GM23338 (cell line): ENCODE data around the gene OLR1. TPM values are rescaled to one million over a fixed set of nuclear protein-coding genes. Genes with fewer than 3 reads are reported as not detected.

ENCODE experiments used
- ATAC-seq: fragments of 200-7000 bp; cut with Tn5 transposase; 3 replicates; pipeline ENCODE4 v1.9.1; 2020
- DNase-seq: peaks from one replicate; pipeline ENCODE4 v3.0.0-alpha.2; 2015; ENCODE audit warnings: low spot score
- H2AFZ ChIP-seq: fragments of 200-600 bp; sonication (generic); 2 replicates; pipeline ENCODE4 v1.8.0; 2016; ENCODE audit warnings: antibody characterized with exemption, mild to moderate bottlenecking, moderate library complexity
- H3F3A ChIP-seq: fragments of 200-600 bp; sonication (generic); replicated peaks from 2 replicates; pipeline ENCODE4 v1.8.0; 2017; ENCODE audit warnings: antibody characterized with exemption, mixed run types, low read depth
- H3K27ac ChIP-seq: fragments of 200-600 bp; sonication (generic); 2 replicates; pipeline ENCODE4 v1.6.1; 2016; ENCODE audit warnings: low read depth
- H3K27me3 ChIP-seq: fragments of 200-600 bp; sonication (generic); 2 replicates; pipeline ENCODE4 v1.8.0; 2016; ENCODE audit warnings: mild to moderate bottlenecking, mixed run types, moderate library complexity; ENCODE audit not compliant: insufficient read depth
- H3K36me3 ChIP-seq: fragments of 200-600 bp; sonication (generic); 2 replicates; pipeline ENCODE4 v1.8.0; 2016; ENCODE audit warnings: mild to moderate bottlenecking; ENCODE audit not compliant: insufficient read depth
- H3K4me1 ChIP-seq: fragments of 200-600 bp; sonication (generic); 2 replicates; pipeline ENCODE4 v1.8.0; 2016; ENCODE audit warnings: mild to moderate bottlenecking, moderate library complexity; ENCODE audit not compliant: insufficient read depth
- H3K4me2 ChIP-seq: fragments of 200-600 bp; sonication (generic); 2 replicates; pipeline ENCODE4 v1.7.1; 2017; ENCODE audit warnings: mixed run types
- H3K4me3 ChIP-seq: fragments of 200-600 bp; sonication (generic); 2 replicates; pipeline ENCODE4 v1.6.1; 2016; ENCODE audit warnings: mixed run types
- H3K79me2 ChIP-seq: fragments of 200-600 bp; sonication (generic); replicated peaks from 2 replicates; pipeline ENCODE4 v1.8.0; 2017; ENCODE audit warnings: mild to moderate bottlenecking; ENCODE audit not compliant: insufficient read depth
- H3K9me2 ChIP-seq: fragments of 200-600 bp; sonication (generic); 2 replicates; pipeline ENCODE4 v1.8.0; 2017; ENCODE audit not compliant: insufficient read depth
- H4K20me1 ChIP-seq: fragments of 200-600 bp; sonication (generic); replicated peaks from 2 replicates; pipeline ENCODE4 v1.8.0; 2017; ENCODE audit warnings: mild to moderate bottlenecking; ENCODE audit not compliant: insufficient read depth
- H3K27ac Mint-ChIP-seq: 2 replicates; pipeline ENCODE4 v1.8.0; 2020; ENCODE audit warnings: inconsistent platforms, mild to moderate bottlenecking, moderate library complexity, mixed read lengths
- H3K27me3 Mint-ChIP-seq: 3 replicates; pipeline ENCODE4 v1.8.0; 2022; ENCODE audit warnings: low read depth, mild to moderate bottlenecking, moderate library complexity, mixed read lengths, inconsistent platforms; ENCODE audit not compliant: insufficient read depth, poor library complexity
- H3K36me3 Mint-ChIP-seq: 3 replicates; pipeline ENCODE4 v1.8.0; 2021; ENCODE audit warnings: low read depth, mild to moderate bottlenecking, inconsistent platforms, moderate library complexity, mixed read lengths
- H3K4me1 Mint-ChIP-seq: 3 replicates; pipeline ENCODE4 v1.8.0; 2020; ENCODE audit warnings: mild to moderate bottlenecking, inconsistent platforms, mixed read lengths
- H3K4me3 Mint-ChIP-seq: 3 replicates; pipeline ENCODE4 v1.8.0; 2021; ENCODE audit warnings: moderate library complexity, mild to moderate bottlenecking, inconsistent platforms, mixed read lengths
- H3K9me3 Mint-ChIP-seq: 3 replicates; pipeline ENCODE4 v1.8.0; 2020; ENCODE audit warnings: moderate library complexity, mild to moderate bottlenecking, inconsistent platforms, mixed read lengths
- CREB1 ChIP-seq: fragments of 250-450 bp; sonication (Bioruptor Pico); IDR thresholded peaks from 2 replicates; pipeline ENCODE4 v1.5.0; 2020; ENCODE audit warnings: low read depth, mild to moderate bottlenecking, moderate library complexity
- CTCF ChIP-seq, 2 experiments: fragments of 200-600 bp in 1 of 2; sonication (generic) in 1 of 2; conservative IDR thresholded peaks; 2 replicates each; pipeline versions ENCODE4 v1.5.1 to v1.6.1; 2016 to 2017; ENCODE audit warnings: antibody characterized with exemption in 2 of 2, low read depth in 2 of 2, mild to moderate bottlenecking in 2 of 2, moderate library complexity in 1 of 2
- ETS1 ChIP-seq: IDR thresholded peaks from 2 replicates; pipeline ENCODE4 v1.6.1; 2016; ENCODE audit warnings: antibody characterized with exemption
- EZH2phosphoT487 ChIP-seq: fragments of 200-600 bp; sonication (generic); IDR thresholded peaks from one replicate; pipeline ENCODE4 v1.8.1; 2018; ENCODE audit warnings: antibody characterized with exemption; ENCODE audit not compliant: unreplicated experiment
- JUNB ChIP-seq: IDR thresholded peaks from one replicate; pipeline ENCODE4 v1.6.1; 2016; ENCODE audit warnings: antibody characterized with exemption; ENCODE audit not compliant: unreplicated experiment
- NANOG ChIP-seq: IDR thresholded peaks from 2 replicates; pipeline ENCODE4 v1.6.1; 2016; ENCODE audit warnings: antibody characterized with exemption, borderline replicate concordance
- STAT1 ChIP-seq: IDR thresholded peaks from one replicate; pipeline ENCODE4 v1.6.1; 2016; ENCODE audit warnings: antibody characterized with exemption; ENCODE audit not compliant: unreplicated experiment
- ZNF114 ChIP-seq: fragments of 250-450 bp; sonication (Bioruptor Pico); IDR thresholded peaks from 2 replicates; pipeline ENCODE4 v1.5.0; 2020; ENCODE audit warnings: mild to moderate bottlenecking, moderate library complexity
- ZNF331 ChIP-seq: fragments of 250-450 bp; sonication (Bioruptor Pico); IDR thresholded peaks from 2 replicates; pipeline ENCODE4 v1.5.0; 2020; ENCODE audit warnings: low read depth, mild to moderate bottlenecking, moderate library complexity
- ZNF462 ChIP-seq: fragments of 250-450 bp; sonication (Bioruptor Pico); IDR thresholded peaks from 2 replicates; pipeline ENCODE4 v1.5.0; 2020; ENCODE audit warnings: mild to moderate bottlenecking, moderate library complexity
- polyA plus RNA-seq: library from polyadenylated mRNA; unstranded; fragments of >200 nt; fragmentation: Nextera tagmentation; extraction: Ambion mirVana; gene quantifications from 2 replicates; pipeline ENCODE4 v1.2.1, GENCODE V29; 2016
- total RNA-seq: library from RNA; depleted of rRNA; stranded (reverse); fragments of >200 nt; shearing (Covaris generic); gene quantifications from 2 replicates; pipeline ENCODE4 v1.2.3, GENCODE V29; 2014

The OLR1 gene
- total and polyA plus RNA-seq, 2 experiments from 2014 or later: not detected

- no peak for TF ChIP-seq CREB1 (CRISPR knock-in tag)
- TF ChIP-seq ZNF462: no peak
- no peak for TF ChIP-seq ZNF114 (CRISPR knock-in tag)
- no peak for TF ChIP-seq EZH2phosphoT487
Observed at GRCh38 chr12:10170216-10170615, 1.7 kb downstream of the OLR1 start (continued).

GRCh38 chr12:10169104-10169503 lies 2.8 kb downstream of the OLR1 start:
- no peaks in the 10 kb centered on the region for H3K9me2 ChIP-seq

More at GRCh38 chr12:10169104-10169503, 2.8 kb downstream of the OLR1 start:
- DNase-seq (no peak), ATAC-seq (no peak)
- H3F3A ChIP-seq: no peaks in the 10 kb centered on the region
- Mint-ChIP-seq H3K4me3 (no peak overlapping the region), H3K36me3 (no peaks in the 10 kb centered on the region), H3K27me3 (no peaks in the 10 kb centered on the region), H3K9me3 (no peaks in the 10 kb centered on the region), H3K27ac (no peak overlapping the region), H3K4me1 (no peaks in the 10 kb centered on the region; the same call in 2 of the 3 replicates)
- H3K79me2 ChIP-seq: no peaks in the 10 kb centered on the region
- H3K27me3 ChIP-seq: no peaks in the 10 kb centered on the region
- no peak overlapping the region for H3K4me3 ChIP-seq
- no peaks in the 10 kb centered on the region for H3K36me3 ChIP-seq
- H3K4me1 ChIP-seq: no peaks in the 10 kb centered on the region
- no peak overlapping the region for H3K4me2 ChIP-seq
- no peak overlapping the region for H3K27ac ChIP-seq
- no peak overlapping the region for H2AFZ ChIP-seq
- H4K20me1 ChIP-seq: no peaks in the 10 kb centered on the region
- TF ChIP-seq JUNB (no peak), CREB1 (CRISPR knock-in tag) (no peak), CTCF (conservative IDR thresholded peaks at IDR 0.05; ENCODE audit: low read depth in 2 of 2) (no peak), NANOG (no peak), EZH2phosphoT487 (no peak), ZNF331 (CRISPR knock-in tag) (no peak), ETS1 (no peak), STAT1 (no peak)
